HepG2 (cell line): ENCODE data around the gene OSBPL2. TPM values are rescaled to one million over a fixed set of nuclear protein-coding genes. Genes with fewer than 3 reads are reported as not detected.

ENCODE experiments used
- BHLHE40 ChIP-seq: IDR thresholded peaks from 2 replicates; pipeline ENCODE4 v1.6.1; 2011; ENCODE audit warnings: low read length, improper control_type of control experiment
- CTCF ChIP-seq: sonication (generic); formaldehyde crosslinking; IDR thresholded peaks from 2 replicates; pipeline ENCODE4 v1.5.0; 2020; ENCODE audit warnings: mild to moderate bottlenecking, missing genetic modification reagents, moderate library complexity
- GLI4 ChIP-seq: sonication (generic); formaldehyde crosslinking; IDR thresholded peaks from 2 replicates; pipeline ENCODE4 v1.5.1; 2020; ENCODE audit warnings: missing genetic modification reagents, mild to moderate bottlenecking, moderate library complexity, borderline replicate concordance
- KIAA2018 ChIP-seq: sonication (generic); formaldehyde crosslinking; IDR thresholded peaks from 2 replicates; pipeline ENCODE4 v1.5.0; 2020; ENCODE audit warnings: mild to moderate bottlenecking, missing genetic modification reagents, borderline replicate concordance
- NFYC ChIP-seq: IDR thresholded peaks from 2 replicates; pipeline ENCODE4 v1.6.1; 2016; ENCODE audit warnings: missing genetic modification reagents, missing compliant biosample characterization
- PBX2 ChIP-seq: IDR thresholded peaks from 2 replicates; pipeline ENCODE4 v1.6.1; 2016; ENCODE audit warnings: control low read depth
- RBAK ChIP-seq: sonication (generic); formaldehyde crosslinking; IDR thresholded peaks from 2 replicates; pipeline ENCODE4 v1.5.1; 2020; ENCODE audit warnings: mild to moderate bottlenecking, missing genetic modification reagents
- RFX1 ChIP-seq: fragments of 450-650 bp; IDR thresholded peaks from 2 replicates; pipeline ENCODE4 v1.6.1; 2017
- TCF7L2 ChIP-seq: IDR thresholded peaks from 2 replicates; pipeline ENCODE4 v1.6.1; 2011; ENCODE audit warnings: mild to moderate bottlenecking, low read depth, low read length, moderate library complexity
- TRIM22 ChIP-seq: fragments of 450-650 bp; IDR thresholded peaks from 2 replicates; pipeline ENCODE4 v1.6.1; 2017
- YEATS2 ChIP-seq: sonication (generic); formaldehyde crosslinking; IDR thresholded peaks from 2 replicates; pipeline ENCODE4 v1.4.0; 2020; ENCODE audit warnings: missing genetic modification reagents, borderline replicate concordance
- ZNF124 ChIP-seq: sonication (generic); formaldehyde crosslinking; IDR thresholded peaks from 2 replicates; pipeline ENCODE4 v1.4.0; 2020; ENCODE audit warnings: missing genetic modification reagents
- ZNF282 ChIP-seq: fragments of 450-650 bp; IDR thresholded peaks from 2 replicates; pipeline ENCODE4 v1.6.1; 2018; ENCODE audit not compliant: partially characterized antibody
- ZNF501 ChIP-seq: sonication (generic); formaldehyde crosslinking; IDR thresholded peaks from 2 replicates; pipeline ENCODE4 v1.5.1; 2020; ENCODE audit warnings: mild to moderate bottlenecking, moderate library complexity, missing genetic modification reagents
- ZNF746 ChIP-seq: sonication (generic); formaldehyde crosslinking; IDR thresholded peaks from 2 replicates; pipeline ENCODE4 v1.8.0; 2022; ENCODE audit warnings: mild to moderate bottlenecking, missing genetic modification reagents
- ZNF879 ChIP-seq: sonication (generic); formaldehyde crosslinking; IDR thresholded peaks from 2 replicates; pipeline ENCODE4 v1.8.1; 2023; ENCODE audit warnings: missing genetic modification reagents
- polyA plus RNA-seq, 8 experiments: library from polyadenylated mRNA; depleted of rRNA in 3 of 8; stranded (reverse) in 7 of 8; unstranded in 1 of 8; fragments of >200 nt; fragmentation: Illumina TruSeq in 4 of 8; extraction: Trizol in 4 of 8; gene quantifications; 2 replicates each; pipeline versions ENCODE4 v1.2.1 to v1.2.3, GENCODE V29; 2011 to 2016; ENCODE audit warnings: low read depth in 4 of 8, missing spikeins in 1 of 8, mixed read lengths in 1 of 8; ENCODE audit not compliant: insufficient read depth in 1 of 8
- total RNA-seq, 5 experiments: library from RNA; depleted of rRNA; stranded (reverse); fragments of >200 nt; fragmentation: Illumina TruSeq; extraction: Trizol; gene quantifications; 2 replicates each; pipeline ENCODE4 v1.2.3, GENCODE V29; 2016; ENCODE audit warnings: low read depth in 1 of 5

OSBPL2 gene
- total and polyA plus RNA-seq, 2 of the 13 experiments (the other 11 are each of a cell fraction or from before 2014, with no cell fraction given) = 18.5 to 37.4 TPM

GRCh38 chr20:62237801-62238568, at the start of gene OSBPL2 (continued):
- no peak for TF ChIP-seq TRIM22
- peak; percentile 57; the same call in 1 of the 2 replicates for TF ChIP-seq YEATS2 (CRISPR knock-in tag)
- no peak for TF ChIP-seq ZNF879
- peak; percentile 34; the same call in 1 of the 2 replicates for TF ChIP-seq CTCF (CRISPR knock-in tag)
- TF ChIP-seq RFX1 = no peak
- no peak for TF ChIP-seq ZNF746 (CRISPR knock-in tag)
- no peak for TF ChIP-seq RBAK (CRISPR knock-in tag)
- TF ChIP-seq ZNF282 = no peak
- TF ChIP-seq PBX2 (CRISPR knock-in tag) = peak; percentile 99
- TF ChIP-seq GLI4 = peak; percentile 97; the same call in 1 of the 2 replicates
- TF ChIP-seq TCF7L2 = no peak
- no peak for TF ChIP-seq KIAA2018 (CRISPR knock-in tag)
- TF ChIP-seq ZNF124 (CRISPR knock-in tag) = no peak
- TF ChIP-seq NFYC (CRISPR knock-in tag) = peak; percentile 95
- no peak for TF ChIP-seq ZNF501 (CRISPR knock-in tag)
- no peak for TF ChIP-seq BHLHE40
